ENCODE measurements around the gene SMAD3.
A peak's percentile ranks its signal among the peaks of the same experiment; 100 is the strongest.
"Not testable (repeated sequence)": the region's sequence is repeated elsewhere in the genome, so short reads cannot be mapped to it uniquely, and the experiment has no call there.

The SMAD3 gene

GRCh38 chr15:67110958-67111864 lies 45.8 kb downstream of the SMAD3 start:
- no peak for DNase-seq (ENCODE audit: low read depth)

DNA sequence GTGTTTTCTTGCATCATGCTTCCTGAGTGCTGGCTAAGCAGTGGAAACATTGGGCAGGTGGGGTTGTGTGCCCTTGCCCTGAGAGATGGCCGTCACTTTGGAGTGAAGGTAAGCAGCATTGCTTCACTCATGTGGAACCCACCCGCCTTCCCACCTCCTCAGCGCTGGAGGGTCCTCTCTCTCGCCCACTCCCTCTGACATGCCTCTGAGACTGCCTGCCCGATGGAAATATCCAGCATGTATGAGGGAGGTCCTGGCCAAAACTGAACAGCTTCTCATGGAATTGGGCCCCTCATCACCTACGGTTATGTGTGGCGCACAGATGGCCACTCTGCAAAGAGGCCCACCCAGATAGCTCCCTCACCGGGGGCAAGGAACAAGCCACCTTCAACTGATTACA lies 48.6 kb downstream of the SMAD3 start:
- no peak for DNase-seq (ENCODE audit: low read depth)

GRCh38 chr15:67114846-67115585 lies 49.6 kb downstream of the SMAD3 start:
- no peak for DNase-seq (ENCODE audit: low read depth)

DNA sequence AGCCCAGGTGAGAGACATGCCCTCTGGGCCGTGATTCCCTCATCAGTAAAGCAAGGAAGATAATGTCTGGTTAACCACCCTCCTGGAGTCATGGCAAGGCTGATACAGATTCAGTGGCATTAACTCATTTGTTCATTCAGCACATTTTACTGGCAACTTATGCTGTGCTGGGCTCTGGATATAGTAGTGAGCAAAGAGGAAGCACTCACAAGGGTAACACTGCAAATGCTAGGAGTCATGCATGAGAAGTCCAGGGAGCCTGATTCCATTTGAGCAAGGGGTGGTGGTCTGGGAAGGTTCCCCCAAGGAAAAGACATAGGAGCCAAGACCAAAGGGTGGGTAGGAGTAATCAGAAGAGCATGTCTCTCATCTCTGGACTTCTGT lies 50.2 kb downstream of the SMAD3 start:
- no peak for DNase-seq (ENCODE audit: low read depth)

GRCh38 chr15:67116742-67117141 lies 51.3 kb downstream of the SMAD3 start:
- no peak for DNase-seq (ENCODE audit: low read depth)

- DNase-seq (ENCODE audit: low read depth) = no peak
Measured at GRCh38 chr15:67117370-67117769, 52.0 kb downstream of the SMAD3 start.

- no peak for DNase-seq (ENCODE audit: low read depth)
Measured at GRCh38 chr15:67118808-67119207, 53.4 kb downstream of the SMAD3 start.

- DNase-seq (ENCODE audit: low read depth) = no peak
Measured at GRCh38 chr15:67119238-67119846, 53.9 kb downstream of the SMAD3 start.

DNA sequence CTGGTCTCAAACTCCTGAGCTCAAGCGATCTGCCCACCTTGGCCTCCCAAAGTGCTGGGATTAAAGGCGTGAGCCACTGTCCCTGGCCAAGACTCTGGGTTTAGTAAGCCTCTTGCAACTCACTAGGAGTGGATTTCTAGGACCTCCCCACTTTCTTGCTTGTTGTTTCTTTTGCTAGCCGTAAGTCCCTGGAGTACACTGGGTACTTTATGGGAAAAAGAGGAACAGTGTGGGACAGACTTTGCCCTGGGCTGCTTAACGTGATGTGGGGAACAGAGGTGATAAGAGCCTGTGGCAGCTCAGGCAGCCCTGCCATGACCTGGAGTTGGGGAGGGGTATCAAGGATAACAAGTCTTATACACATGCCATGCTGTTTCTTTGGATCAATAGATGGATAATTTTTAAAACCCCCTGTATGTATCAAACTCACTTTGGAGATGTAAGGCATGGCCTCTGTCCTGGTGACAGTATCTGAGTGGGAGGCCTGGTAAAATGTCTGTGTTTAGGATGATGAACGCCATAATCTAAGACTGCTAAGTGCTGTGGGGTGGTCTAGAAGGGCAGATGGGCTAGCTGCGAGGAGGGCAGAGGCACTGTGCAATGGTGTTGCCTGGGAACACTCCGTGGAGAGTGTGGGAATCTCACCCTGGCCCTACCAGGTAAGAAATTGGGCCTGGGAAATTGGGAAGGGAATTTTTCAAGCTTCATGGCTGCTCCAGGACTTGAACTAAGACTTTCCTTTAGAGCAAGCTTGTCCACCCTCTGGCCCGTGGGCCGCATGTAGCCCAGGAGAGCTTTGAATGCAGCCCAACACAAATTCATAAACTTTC lies 54.8 kb downstream of the SMAD3 start:
- no peak for DNase-seq (ENCODE audit: low read depth)

DNA sequence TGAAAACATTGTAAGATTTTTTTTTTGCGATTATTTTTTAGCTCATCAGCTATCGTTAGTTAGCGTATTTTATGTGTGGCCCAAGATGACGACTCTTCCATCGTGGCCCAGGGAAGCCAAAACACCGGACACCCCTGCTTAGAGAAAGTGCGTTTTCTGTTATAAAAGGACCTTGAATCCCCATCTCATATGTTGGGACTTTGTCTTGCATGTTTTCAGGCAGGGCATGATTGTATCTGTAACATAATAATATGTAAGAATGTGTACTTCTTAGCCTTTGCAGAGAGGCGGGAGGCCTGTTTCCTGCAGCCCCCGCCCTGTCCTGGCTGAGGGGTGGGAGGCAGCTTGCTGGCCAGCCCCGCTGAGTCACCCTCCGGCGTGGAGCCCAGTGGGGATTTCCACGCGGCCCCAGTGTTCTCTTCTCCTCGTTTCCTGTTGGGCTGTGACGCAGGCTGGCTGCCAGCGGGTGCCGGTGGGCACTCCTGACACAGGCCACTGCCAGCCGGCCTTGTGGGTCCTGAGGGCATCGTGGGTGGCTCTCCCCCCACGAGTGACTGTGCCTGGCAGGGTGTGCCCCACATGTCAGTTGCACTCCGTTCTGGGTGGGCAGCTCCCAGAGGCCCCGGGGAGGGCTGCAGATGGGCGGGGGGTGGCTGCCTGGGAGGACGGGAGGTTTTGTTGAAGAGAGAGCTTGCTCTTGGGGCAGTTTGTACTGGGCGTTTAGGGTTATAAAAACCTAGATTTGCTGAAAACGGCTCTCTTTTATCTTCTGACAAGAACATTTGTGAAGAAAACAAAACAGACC lies 55.6 kb downstream of the SMAD3 start:
- DNase-seq (ENCODE audit: low read depth) = peak; percentile 82

DNA sequence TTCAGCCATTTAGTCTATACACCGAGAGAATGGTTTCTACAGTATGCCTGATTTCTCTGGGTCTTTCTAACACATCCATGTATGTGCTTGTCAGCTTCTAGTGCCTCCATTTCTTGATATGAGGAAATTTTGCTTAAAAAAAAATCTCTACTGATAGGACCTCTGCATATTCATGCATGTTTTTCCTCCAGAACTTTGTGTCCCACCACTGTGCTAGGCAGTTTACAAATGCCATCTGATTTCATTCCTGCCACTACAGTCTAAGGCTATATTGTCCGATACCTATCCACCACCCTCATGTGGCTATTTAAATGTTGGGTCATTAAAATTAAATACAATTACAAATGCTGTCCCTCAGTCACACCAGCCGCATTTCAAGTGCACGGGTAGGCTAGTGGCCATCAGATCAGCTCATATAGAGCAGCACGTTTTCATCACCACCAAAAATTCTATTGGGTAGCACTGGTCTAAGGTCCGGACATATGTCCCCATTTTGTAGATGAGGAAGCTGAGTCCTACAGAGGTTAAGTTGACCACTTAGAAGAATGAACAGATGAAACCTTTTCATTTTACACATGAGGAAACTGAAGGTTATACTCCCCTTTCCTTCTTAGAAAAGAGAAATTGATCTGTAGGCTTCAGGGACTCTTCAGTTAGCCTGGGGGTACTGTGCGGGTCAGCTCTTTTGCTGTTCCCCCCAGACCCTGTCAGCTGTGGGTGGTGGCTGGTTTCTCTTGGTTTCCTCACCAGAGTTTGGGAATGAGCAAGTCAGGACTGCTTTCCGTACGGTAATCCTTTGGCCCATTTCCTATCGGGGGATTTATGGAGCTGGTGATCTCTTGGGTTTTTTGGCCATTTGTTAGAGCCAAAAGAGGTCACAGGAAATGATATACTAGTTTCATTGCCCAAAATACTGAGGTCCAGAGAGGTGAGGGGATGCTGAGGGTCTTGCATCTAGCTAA lies 56.5 kb downstream of the SMAD3 start:
- DNase-seq (ENCODE audit: low read depth) = no peak

GRCh38 chr15:67122816-67123215 lies 57.4 kb downstream of the SMAD3 start:
- not testable (repeated sequence) for DNase-seq (ENCODE audit: low read depth)

- DNase-seq (ENCODE audit: low read depth) = not testable (repeated sequence)
Measured at GRCh38 chr15:67123291-67123690, 57.9 kb downstream of the SMAD3 start.

DNA sequence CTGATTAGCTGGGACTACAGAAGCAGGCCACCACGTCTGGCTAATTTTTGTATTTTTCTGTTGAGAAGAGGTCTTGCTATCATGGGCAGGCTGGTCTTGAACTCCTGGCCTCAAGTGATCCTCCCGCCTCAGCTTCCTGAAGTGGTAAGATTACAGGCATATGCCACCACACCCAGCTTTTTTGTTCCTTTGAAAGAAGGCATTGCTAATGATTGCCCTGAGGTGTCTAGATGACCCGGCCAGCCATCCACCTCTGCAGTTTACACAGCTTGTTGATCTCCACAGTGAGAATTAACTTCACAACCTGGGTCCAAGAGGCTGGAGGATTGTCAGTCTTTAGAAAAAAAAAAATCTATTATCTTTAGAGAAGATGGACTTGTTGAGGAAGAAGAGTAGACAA lies 58.7 kb downstream of the SMAD3 start:
- no peak for DNase-seq (ENCODE audit: low read depth)

DNA sequence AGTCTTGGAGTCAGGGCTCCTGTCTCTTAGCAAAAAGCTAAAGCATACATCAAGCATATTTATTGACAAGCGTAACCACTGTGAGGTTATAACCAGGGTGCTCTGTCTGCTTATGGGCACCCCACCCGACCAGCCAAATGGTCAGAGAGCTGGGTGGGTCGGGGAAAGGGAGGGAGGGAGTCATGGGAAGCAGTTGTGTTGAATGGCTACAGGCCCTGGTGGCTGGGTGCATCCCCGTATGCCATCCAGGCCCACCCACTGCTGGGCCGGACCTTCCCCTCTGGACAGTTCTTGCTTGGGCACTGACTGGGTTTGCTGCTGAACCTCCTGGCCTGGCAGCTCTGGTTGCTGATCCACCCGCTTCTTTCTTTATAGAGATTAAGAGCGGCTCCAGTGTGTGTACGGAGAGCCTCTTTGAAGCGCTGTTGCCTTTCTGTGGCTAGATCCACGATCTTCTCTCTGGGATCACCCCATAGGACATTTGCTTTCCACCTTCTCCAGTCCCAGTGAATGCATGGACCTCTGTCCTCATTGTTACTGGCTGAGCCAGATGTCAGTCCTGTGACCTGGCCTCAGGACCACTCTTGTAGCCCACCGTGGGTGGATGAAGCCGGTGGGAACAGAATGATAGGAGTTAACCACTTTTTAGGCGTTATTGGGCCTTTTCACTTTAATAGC lies 59.6 kb downstream of the SMAD3 start:
- no peak for DNase-seq (ENCODE audit: low read depth)

DNA sequence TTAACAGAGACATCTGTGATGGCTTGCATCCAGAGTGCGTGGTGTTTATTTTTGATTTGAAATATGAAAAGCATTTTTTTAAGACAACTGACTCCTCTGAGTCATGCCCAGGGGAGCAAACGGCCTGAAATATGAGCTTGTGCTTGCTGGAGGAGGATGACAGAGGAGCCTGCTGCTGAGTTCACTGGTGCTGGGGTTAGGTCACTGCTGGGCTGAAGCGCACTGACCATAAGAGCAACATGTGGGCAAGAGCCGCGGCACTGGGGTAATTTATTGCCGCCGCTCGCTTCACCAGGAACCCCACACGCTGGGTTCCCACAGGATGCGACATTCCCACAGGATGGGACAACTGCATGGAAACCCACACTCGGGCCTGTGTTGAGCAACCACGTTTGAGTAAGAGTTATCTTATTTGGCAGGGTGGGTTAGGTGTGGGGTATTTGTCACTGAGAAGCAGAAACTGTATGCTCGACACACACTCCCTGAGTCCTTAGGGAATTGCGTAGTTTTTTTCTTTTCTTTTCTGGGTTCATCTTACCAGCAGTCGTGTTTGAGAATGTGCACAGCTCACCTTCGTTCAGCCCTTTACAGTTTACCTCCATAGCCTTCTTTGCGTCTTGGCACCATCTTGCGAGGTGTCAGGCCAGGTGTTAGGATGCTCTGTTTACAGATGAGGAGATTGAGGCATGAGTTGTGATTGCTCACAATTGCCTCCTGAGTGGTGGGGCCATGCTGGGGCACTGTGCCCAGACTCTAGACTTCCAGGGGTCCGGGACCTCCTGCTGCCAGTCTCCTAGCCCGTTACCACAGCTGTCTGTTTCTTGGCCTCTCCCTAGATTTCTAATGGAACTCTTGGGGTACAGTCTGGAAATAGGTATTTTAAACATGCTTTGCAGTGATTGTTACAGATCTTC lies 60.4 kb downstream of the SMAD3 start:
- DNase-seq (ENCODE audit: low read depth) = peak; percentile 98

DNA sequence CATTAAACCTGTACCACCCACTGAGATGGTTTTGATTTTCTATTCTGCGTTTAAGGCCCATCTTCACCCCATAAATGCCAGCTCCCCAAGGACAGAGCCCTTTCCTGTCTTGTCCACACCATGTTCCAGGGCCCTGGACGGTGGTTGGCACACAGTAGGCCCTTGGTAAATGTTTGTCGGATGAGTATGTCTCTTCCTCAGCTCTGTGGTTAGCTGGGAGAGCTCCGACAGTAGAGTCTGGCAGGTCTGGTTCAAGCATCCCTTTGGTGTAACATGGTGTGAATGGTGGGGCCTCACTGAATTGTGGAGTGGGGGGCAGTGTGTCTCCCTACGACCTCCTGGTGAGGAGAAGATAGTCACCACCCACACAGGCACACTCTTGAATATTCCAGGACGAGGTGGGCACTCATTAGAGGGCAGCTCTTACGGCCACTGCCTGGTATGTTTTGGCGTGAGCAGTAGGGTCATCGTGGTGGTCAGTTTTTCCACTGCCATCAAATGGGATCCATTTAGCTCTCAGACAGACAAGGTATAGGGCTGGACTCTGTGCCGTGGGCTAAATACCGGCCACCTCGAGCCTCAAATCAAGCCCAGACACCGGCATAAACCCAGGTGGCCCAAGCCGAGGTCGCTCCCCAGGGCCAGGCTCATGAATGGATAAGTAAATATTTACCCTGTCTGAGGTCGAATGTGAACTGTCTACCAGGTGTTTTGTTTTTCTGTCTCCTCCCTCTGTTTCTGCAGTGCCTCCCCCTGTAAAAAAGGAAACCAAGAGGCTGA lies 61.3 kb downstream of the SMAD3 start:
- DNase-seq (ENCODE audit: low read depth) = no peak

DNA sequence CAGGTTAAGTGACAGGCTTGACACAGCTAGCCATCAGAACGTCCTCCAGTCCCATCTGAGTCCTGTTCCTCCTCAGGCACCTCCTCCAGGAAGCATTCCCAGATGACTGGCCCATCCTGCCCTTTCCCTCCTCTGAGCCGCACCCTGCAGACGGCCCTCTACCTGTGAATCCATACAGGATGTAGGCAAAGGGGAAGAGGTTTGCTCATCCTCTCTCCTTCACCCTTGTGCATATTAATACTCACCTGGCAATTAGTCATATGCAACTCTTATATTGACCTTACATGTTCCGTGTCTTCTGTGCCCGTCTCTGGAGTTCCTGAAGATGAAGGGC lies 61.9 kb downstream of the SMAD3 start:
- no peak for DNase-seq (ENCODE audit: low read depth)
